Heart left ventricle (tissue), 16 donors: ENCODE data around the gene SVBP. TPM values are rescaled to one million over a fixed set of nuclear protein-coding genes. Genes with fewer than 3 reads are reported as not detected.

ENCODE experiments used
- ATAC-seq, 4 donors: fragments of 200-7000 bp; cut with Tn5 transposase; one replicate each; pipeline ENCODE4 v1.9.1; 2020 to 2022; ENCODE audit warnings: moderate library complexity in 4 of 4, mild to moderate bottlenecking in 3 of 4, moderate number of reproducible peaks in 1 of 4
- DNase-seq, 5 donors: peaks; one replicate each; pipeline ENCODE4 v3.0.0-alpha.2; 2020
- H3K27ac ChIP-seq, 12 donors: fragments of 200-600 bp; sonication (generic) in 4 of 12; one replicate each; pipeline versions ENCODE4 v1.5.0 to v1.8.0; 2016 to 2022; ENCODE audit warnings: mild to moderate bottlenecking in 2 of 12
- H3K27me3 ChIP-seq, 9 donors: fragments of 200-600 bp; sonication (generic) in 2 of 9; one replicate each; pipeline versions ENCODE4 v1.5.1 to v1.8.0; 2016 to 2022; ENCODE audit warnings: mild to moderate bottlenecking in 3 of 9
- H3K36me3 ChIP-seq, 9 donors: fragments of 200-600 bp; sonication (generic) in 2 of 9; one replicate each; pipeline versions ENCODE4 v1.5.0 to v1.8.0; 2018 to 2022; ENCODE audit warnings: mild to moderate bottlenecking in 2 of 9
- H3K4me1 ChIP-seq, 12 donors: fragments of 200-600 bp; sonication (generic) in 4 of 12; one replicate each; pipeline versions ENCODE4 v1.5.0 to v1.8.0; 2016 to 2022; ENCODE audit warnings: mild to moderate bottlenecking in 3 of 12
- H3K4me3 ChIP-seq, 12 donors: fragments of 200-600 bp; sonication (generic) in 4 of 12; one replicate each; pipeline versions ENCODE4 v1.5.0 to v1.8.0; 2017 to 2022; ENCODE audit warnings: mild to moderate bottlenecking in 9 of 12, moderate library complexity in 4 of 12
- H3K9me3 ChIP-seq, 12 donors: fragments of 200-600 bp; sonication (generic) in 4 of 12; one replicate each; pipeline versions ENCODE4 v1.5.0 to v1.8.0; 2016 to 2022; ENCODE audit warnings: mild to moderate bottlenecking in 1 of 12
- POLR2A ChIP-seq, 2 donors: fragments of 450-650 bp; IDR thresholded peaks; one replicate each; pipeline ENCODE4 v1.6.1; 2017; ENCODE audit warnings: antibody characterized with exemption in 2 of 2, mild to moderate bottlenecking in 2 of 2, moderate library complexity in 2 of 2
- WGBS, 4 donors: extraction: QIAGEN DNeasy Blood & Tissue Kit in 2 of 4; methylation state at CpG; one replicate each; pipeline versions ENCODE4 v1.1.5 to v1.1.7; 2013 to 2018; 5-methylcytosine and 5-hydroxymethylcytosine counted together
- intact Hi-C, 10 donors: fragments of 100-400 bp; cut with DNase I; formaldehyde crosslinking; loops; one replicate each; pipeline versions ENCODE4 v1.11.1 to v1.14.2; 2022
- polyA plus RNA-seq, 2 donors: library from polyadenylated mRNA; stranded (reverse); fragments of 200-250 nt; gene quantifications; one replicate each; pipeline ENCODE4 v1.2.3, GENCODE V29; 2013
- total RNA-seq, 9 donors: library from RNA; depleted of rRNA in 2 of 9; stranded (reverse); fragments of >200 nt in 2 of 9; fragmentation: NEBNext Ultra II Directional in 3 of 9; extraction: Animal tissue kit (Norgen Biotek cat#: 25700) in 3 of 9; gene quantifications; one replicate each; pipeline versions ENCODE4 v1.1.0 to v1.2.4, GENCODE V29; 2016 to 2023
- TF ChIP-seq, protein P1 (sequence below), 12 donors: fragments of 200-600 bp; sonication (generic) in 4 of 12; IDR thresholded peaks; one replicate each; pipeline versions ENCODE4 v1.5.0 to v1.8.0; 2018 to 2022; ENCODE audit warnings: antibody characterized with exemption in 12 of 12, mild to moderate bottlenecking in 5 of 12
- donor health status: ischemic (EF 13 %, LVEDD 7.1; RV severe dilation, severe dysfunction).
- donor health status: healthy with polysubstance abuse.
- donor health status: DM: no; HTN: yes; CAD: no.
- donor health status: DM: no; HTN: no; CAD: no.
- donor health status: ischemic (EF 25% LVEDD 6.9; RV normal size, moderate dysfunction).
- donor health status: ischemic (EF 25% LVEDD 5.7; RV mildly dilated, moderate dysfunction).
- donor health status: healthy.
- donor health status: DM: yes; HTN: yes; CAD: no.
- donor health status: ischemic (EF 35%, LVEDD 5.7; RV mildly dilated, moderate dysfunction).
- donor health status: nonischemic (EF 11% LVEDD 7.7; RV severe dilation, severe dysfunction).
- donor health status: DM: yes; HTN: yes; CAD: no.
- donor health status: PGD.
- donor health status: ischemic (EF 29% LVEDD 5.4; RV normal size, mild dysfunction).
- donor health status: nonischemic (EF 23%, LVEDD 6.1; RV moderate dilation, normal function).

The SVBP gene
- total and polyA plus RNA-seq, 11 donors = 11.5 to 33.5 (median 16.5) TPM

DNA sequence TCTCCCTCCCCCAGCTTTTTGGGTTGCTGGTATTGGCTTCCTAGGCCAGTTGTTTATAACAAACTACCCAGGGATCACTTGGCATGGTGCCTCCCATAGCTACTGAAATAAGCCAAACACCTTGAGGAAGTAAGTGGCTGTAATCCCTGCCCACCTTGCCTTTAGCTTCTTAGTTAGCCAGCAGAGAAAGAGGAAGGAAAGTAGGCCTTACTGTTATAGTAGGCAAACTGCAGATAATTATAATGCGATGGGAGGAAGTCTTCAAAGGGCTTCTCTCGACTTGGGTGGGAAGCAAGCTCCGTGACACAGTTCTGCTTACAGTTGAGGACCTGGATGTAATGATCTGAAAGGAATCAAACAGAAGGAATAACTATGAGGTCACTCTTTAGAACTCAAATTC lies 58.6 kb downstream of the SVBP start:
- H3K9me3 ChIP-seq = no peaks in the 10 kb centered on the region
- no peak overlapping the region for H3K27ac ChIP-seq
- no peaks in the 10 kb centered on the region for H3K27me3 ChIP-seq
- no peak overlapping the region for H3K4me3 ChIP-seq
- DNase-seq = no peak
- 80 to 89% (median 83%) methylated on average over 3 of the region's 3 CpGs for WGBS, 4 donors
- intact Hi-C loops = loop anchor here in 3 of 10 donors (10.0 kb wide), 2 partner anchors 304 to 414 kb away; partner anchors contain the start of genes PPCS (in 1 of the 3) and ZMYND12 (in 1 of the 3)
- H3K4me1 ChIP-seq = peaks cover 0 to 3% (median 0%) of the 10 kb centered on the region in 12 donors
- no peak for TF ChIP-seq POLR2A (IDR thresholded peaks at IDR 0.05)
- TF ChIP-seq, protein P1, sequence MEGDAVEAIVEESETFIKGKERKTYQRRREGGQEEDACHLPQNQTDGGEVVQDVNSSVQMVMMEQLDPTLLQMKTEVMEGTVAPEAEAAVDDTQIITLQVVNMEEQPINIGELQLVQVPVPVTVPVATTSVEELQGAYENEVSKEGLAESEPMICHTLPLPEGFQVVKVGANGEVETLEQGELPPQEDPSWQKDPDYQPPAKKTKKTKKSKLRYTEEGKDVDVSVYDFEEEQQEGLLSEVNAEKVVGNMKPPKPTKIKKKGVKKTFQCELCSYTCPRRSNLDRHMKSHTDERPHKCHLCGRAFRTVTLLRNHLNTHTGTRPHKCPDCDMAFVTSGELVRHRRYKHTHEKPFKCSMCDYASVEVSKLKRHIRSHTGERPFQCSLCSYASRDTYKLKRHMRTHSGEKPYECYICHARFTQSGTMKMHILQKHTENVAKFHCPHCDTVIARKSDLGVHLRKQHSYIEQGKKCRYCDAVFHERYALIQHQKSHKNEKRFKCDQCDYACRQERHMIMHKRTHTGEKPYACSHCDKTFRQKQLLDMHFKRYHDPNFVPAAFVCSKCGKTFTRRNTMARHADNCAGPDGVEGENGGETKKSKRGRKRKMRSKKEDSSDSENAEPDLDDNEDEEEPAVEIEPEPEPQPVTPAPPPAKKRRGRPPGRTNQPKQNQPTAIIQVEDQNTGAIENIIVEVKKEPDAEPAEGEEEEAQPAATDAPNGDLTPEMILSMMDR (IDR thresholded peaks at IDR 0.05) = no peak
- no peak for ATAC-seq
- H3K36me3 ChIP-seq = peaks cover 2 to 89% (median 79%) of the 10 kb centered on the region in 9 donors

DNA sequence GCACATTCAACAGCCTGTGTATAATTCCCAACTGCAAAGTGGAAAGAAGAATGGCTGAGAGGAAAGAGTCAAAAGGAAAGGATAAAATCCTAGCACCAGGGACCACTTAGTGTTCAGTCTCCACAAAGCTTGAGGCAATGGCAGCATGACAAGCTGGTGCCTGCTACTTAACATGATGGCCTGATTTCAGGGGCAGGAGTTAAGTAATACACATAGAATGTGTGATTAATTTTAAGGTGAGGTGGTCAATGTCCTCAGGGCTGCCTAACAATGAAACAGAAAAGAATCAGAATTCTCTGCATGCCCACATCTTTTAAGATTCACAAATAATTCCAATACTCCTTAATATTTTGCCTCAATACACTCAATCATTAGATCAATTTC lies 59.3 kb downstream of the SVBP start:
- DNase-seq = no peak
- ATAC-seq = no peak
- peaks cover 2 to 97% (median 87%) of the 10 kb centered on the region in 9 donors for H3K36me3 ChIP-seq
- H3K9me3 ChIP-seq = no peaks in the 10 kb centered on the region
- no peak overlapping the region for H3K4me3 ChIP-seq
- no peak overlapping the region for H3K27ac ChIP-seq
- no peak for TF ChIP-seq POLR2A (IDR thresholded peaks at IDR 0.05)
- TF ChIP-seq, protein P1 (IDR thresholded peaks at IDR 0.05) = no peak
- no peaks in the 10 kb centered on the region for H3K27me3 ChIP-seq
- H3K4me1 ChIP-seq = peaks cover 0 to 3% (median 0%) of the 10 kb centered on the region in 12 donors
- intact Hi-C loops = loop anchor here in 3 of 10 donors (10.0 kb wide), 2 partner anchors 303 to 413 kb away; partner anchors contain the start of genes PPCS (in 1 of the 3) and ZMYND12 (in 1 of the 3)

Other genes with a start within 250 kb of the SVBP start
- 10 to 100 TPM; 16.9 to 28.6 (median 19.4) TPM for gene PPIH, start 159.0 kb downstream of the SVBP start, total RNA-seq
- gene PPIH, start 159.0 kb downstream of the SVBP start, polyA plus RNA-seq = 10 to 100 TPM; 25.6 to 30.9 TPM
- 1,000 to 10,000 TPM in 1 of 9 donors, 100 to 1,000 TPM in 8; 663 to 1,139 (median 788) TPM for gene YBX1, start 135.0 kb downstream of the SVBP start, total RNA-seq
- 1,000 to 10,000 TPM in 1 of 2 donors, 100 to 1,000 TPM in 1; 638 to 1,226 TPM for gene YBX1, start 135.0 kb downstream of the SVBP start, polyA plus RNA-seq
- gene CLDN19, start 77.2 kb downstream of the SVBP start, total RNA-seq = under 1 TPM in 1 of 9 donors, not detected in 8; 0.11 TPM
- under 1 TPM in 1 of 2 donors, not detected in 1; 0.01 TPM for gene CLDN19, start 77.2 kb downstream of the SVBP start, polyA plus RNA-seq
- gene P3H1, start 50.4 kb downstream of the SVBP start, total RNA-seq = 10 to 100 TPM in 4 of 9 donors, 1 to 10 TPM in 5; 6.9 to 27.9 (median 10.0) TPM
- gene P3H1, start 50.4 kb downstream of the SVBP start, polyA plus RNA-seq = 10 to 100 TPM; 10.7 to 17.6 TPM
- gene C1orf50, start 50.1 kb downstream of the SVBP start, total RNA-seq = 1 to 10 TPM; 3.0 to 9.2 (median 5.8) TPM
- 1 to 10 TPM; 4.0 to 4.5 TPM for gene C1orf50, start 50.1 kb downstream of the SVBP start, polyA plus RNA-seq
- gene TMEM269, start 32.4 kb downstream of the SVBP start, total RNA-seq = under 1 TPM in 3 of 9 donors, not detected in 6; 0.06 to 0.19 (median 0.07) TPM
- gene TMEM269, start 32.4 kb downstream of the SVBP start, polyA plus RNA-seq = not detected
- 1 to 10 TPM; 2.2 to 8.2 (median 5.4) TPM for gene ERMAP, start 275 bp downstream of the SVBP start, total RNA-seq
- gene ERMAP, start 275 bp downstream of the SVBP start, polyA plus RNA-seq = 1 to 10 TPM; 2.6 to 2.8 TPM
- gene ZNF691, start 29.2 kb upstream of the SVBP start, total RNA-seq = 10 to 100 TPM in 2 of 9 donors, 1 to 10 TPM in 7; 4.9 to 11.6 (median 8.4) TPM
- gene ZNF691, start 29.2 kb upstream of the SVBP start, polyA plus RNA-seq = 1 to 10 TPM; 6.2 to 8.0 TPM
- 10 to 100 TPM; 19.0 to 88.1 (median 29.9) TPM for gene SLC2A1, start 141.5 kb upstream of the SVBP start, total RNA-seq
- 100 to 1,000 TPM in 1 of 2 donors, 10 to 100 TPM in 1; 10.6 to 196 TPM for gene SLC2A1, start 141.5 kb upstream of the SVBP start, polyA plus RNA-seq